CD14-positive monocyte (primary cell): ENCODE data around the gene FOXF2. TPM values are rescaled to one million over a fixed set of nuclear protein-coding genes. Genes with fewer than 3 reads are reported as not detected.

Experiments used
- DNase-seq, 3 donors: peaks; one replicate each; pipeline ENCODE4 v3.0.0-alpha.2; 2011 to 2022
- H2AFZ ChIP-seq: 2 replicates; pipeline ENCODE4 v1.6.0; 2012; ENCODE audit warnings: mild to moderate bottlenecking, low read depth, low read length, inconsistent platforms; ENCODE audit not compliant: insufficient read depth, poor library complexity, severe bottlenecking
- H3K27ac ChIP-seq, 2 donors: 1 replicate in 1 of 2; 2 replicates in 1 of 2; pipeline ENCODE4 v1.5.1; 2012 to 2013; ENCODE audit warnings: low read length in 2 of 2, control low read depth in 1 of 2, inconsistent platforms in 1 of 2, low read depth in 1 of 2, mild to moderate bottlenecking in 1 of 2
- H3K27me3 ChIP-seq, 2 donors: one replicate each; pipeline versions ENCODE4 v1.6.0 to v1.6.1; 2011 to 2013; ENCODE audit warnings: low read length in 2 of 2; ENCODE audit not compliant: control insufficient read depth in 2 of 2, insufficient read depth in 2 of 2
- H3K36me3 ChIP-seq, 2 donors: replicated peaks in 1 of 2; 1 replicate in 1 of 2; 2 replicates in 1 of 2; pipeline versions ENCODE4 v1.5.1 to v1.6.1; 2012 to 2013; ENCODE audit warnings: low read length in 2 of 2, control low read depth in 1 of 2, inconsistent platforms in 1 of 2, mild to moderate bottlenecking in 1 of 2; ENCODE audit not compliant: insufficient read depth in 2 of 2, control insufficient read depth in 1 of 2
- H3K4me1 ChIP-seq, 2 donors: 1 replicate in 1 of 2; 2 replicates in 1 of 2; pipeline versions ENCODE4 v1.5.1 to v1.6.1; 2012 to 2013; ENCODE audit warnings: low read length in 2 of 2, control low read depth in 1 of 2, inconsistent platforms in 1 of 2, mild to moderate bottlenecking in 1 of 2, moderate library complexity in 1 of 2; ENCODE audit not compliant: insufficient read depth in 2 of 2, control insufficient read depth in 1 of 2
- H3K4me2 ChIP-seq: replicated peaks from 2 replicates; pipeline ENCODE3; 2012; ENCODE audit warnings: low read length, moderate library complexity, mild to moderate bottlenecking; ENCODE audit not compliant: poor library complexity, severe bottlenecking; ENCODE audit errors: extremely low read depth
- H3K4me3 ChIP-seq, 3 experiments: fragments of 200-600 bp in 1 of 3; sonication (generic) in 1 of 3; replicated peaks in 1 of 3; 1 replicate in 2 of 3; 2 replicates in 1 of 3; pipeline ENCODE4 v1.5.1; 2011 to 2013; ENCODE audit warnings: low read length in 3 of 3, mild to moderate bottlenecking in 3 of 3, control low read depth in 2 of 3, low read depth in 2 of 3, inconsistent platforms in 1 of 3, moderate library complexity in 1 of 3
- H3K79me2 ChIP-seq: 2 replicates; pipeline ENCODE4 v1.6.0; 2012; ENCODE audit warnings: mild to moderate bottlenecking, control low read depth, inconsistent platforms, low read length, moderate library complexity; ENCODE audit not compliant: insufficient read depth
- H3K9ac ChIP-seq: 2 replicates; pipeline ENCODE4 v1.6.0; 2017; ENCODE audit warnings: low read length, mild to moderate bottlenecking; ENCODE audit not compliant: insufficient read depth, poor library complexity, severe bottlenecking
- H3K9me3 ChIP-seq, 2 donors: replicated peaks in 1 of 2; 1 replicate in 1 of 2; 2 replicates in 1 of 2; pipeline versions ENCODE4 v1.5.1 to v1.6.1; 2012 to 2013; ENCODE audit warnings: low read length in 2 of 2, control low read depth in 1 of 2; ENCODE audit not compliant: control insufficient read depth in 1 of 2, insufficient read depth in 1 of 2
- H4K20me1 ChIP-seq: 2 replicates; pipeline ENCODE4 v1.6.0; 2012; ENCODE audit warnings: mild to moderate bottlenecking, low read length, control low read depth, moderate library complexity; ENCODE audit not compliant: insufficient read depth
- H3K27ac Mint-ChIP-seq, 7 donors: one replicate each; pipeline ENCODE4 v1.8.0; 2020; ENCODE audit warnings: mild to moderate bottlenecking in 7 of 7, mixed read lengths in 7 of 7, moderate library complexity in 6 of 7, inconsistent platforms in 2 of 7
- H3K27me3 Mint-ChIP-seq, 3 donors: one replicate each; pipeline ENCODE4 v1.8.0; 2021 to 2022; ENCODE audit warnings: low read depth in 3 of 3, mild to moderate bottlenecking in 3 of 3, mixed read lengths in 3 of 3, moderate library complexity in 3 of 3, inconsistent platforms in 1 of 3
- H3K36me3 Mint-ChIP-seq, 2 donors: one replicate each; pipeline ENCODE4 v1.8.0; 2020; ENCODE audit warnings: mixed read lengths in 2 of 2, inconsistent platforms in 1 of 2, mild to moderate bottlenecking in 1 of 2
- H3K4me1 Mint-ChIP-seq: one replicate; pipeline ENCODE4 v1.8.0; 2020; ENCODE audit warnings: mild to moderate bottlenecking, mixed read lengths
- H3K4me3 Mint-ChIP-seq, 2 donors: one replicate each; pipeline ENCODE4 v1.8.0; 2020; ENCODE audit warnings: mild to moderate bottlenecking in 2 of 2, mixed read lengths in 2 of 2, moderate library complexity in 1 of 2
- H3K9me3 Mint-ChIP-seq, 7 donors: one replicate each; pipeline ENCODE4 v1.8.0; 2020 to 2022; ENCODE audit warnings: mixed read lengths in 7 of 7, mild to moderate bottlenecking in 6 of 7, moderate library complexity in 6 of 7, inconsistent platforms in 2 of 7
- CTCF ChIP-seq: fragments of 200-600 bp; IDR thresholded peaks from one replicate; pipeline ENCODE4 v1.8.0; 2022; ENCODE audit warnings: antibody characterized with exemption, mild to moderate bottlenecking
- WGBS: methylation state at CpG from one replicate; pipeline ENCODE4 v1.1.5; 2013; ENCODE audit warnings: missing lambda C conversion rate; ENCODE audit not compliant: insufficient coverage; 5-methylcytosine and 5-hydroxymethylcytosine counted together
- intact Hi-C, 2 donors: fragments of 100-400 bp; cut with micrococcal nuclease; formaldehyde crosslinking; loops; one replicate each; pipeline versions ENCODE4 v1.15.0 to v1.15.1; 2023
- polyA plus RNA-seq, 3 donors: library from polyadenylated mRNA; depleted of rRNA in 1 of 3; unstranded in 2 of 3; stranded (reverse) in 1 of 3; fragments of 300-500 nt in 2 of 3; fragments of >200 nt in 1 of 3; fragmentation: Illumina TruSeq in 2 of 3; gene quantifications; 1 replicate in 2 of 3; 2 replicates in 1 of 3; pipeline ENCODE4 v1.2.3, GENCODE V29; 2012 to 2021

The FOXF2 gene
- polyA plus RNA-seq, 3 donors = 0.03 TPM; not detected in 2

GRCh38 chr6:1415416-1416063 is 26.2 kb downstream of the FOXF2 start:
- H3K4me3 Mint-ChIP-seq = no peak overlapping the region
- Histone ChIP-seq H3K27me3 (peaks cover 0 to 9% of the 10 kb centered on the region in 2 donors), H3K79me2 (no peaks in the 10 kb centered on the region), H3K4me3 (no peak overlapping the region), H3K4me2 (no peak overlapping the region), H3K27ac (no peak overlapping the region), H3K36me3 (no peaks in the 10 kb centered on the region), H2AFZ (no peak overlapping the region), H4K20me1 (no peaks in the 10 kb centered on the region), H3K9me3 (no peaks in the 10 kb centered on the region), H3K4me1 (no peaks in the 10 kb centered on the region), H3K9ac (no peak overlapping the region)
- no peak for TF ChIP-seq CTCF
- WGBS = 100% methylated on average over 4 of the region's 10 CpGs
- peaks cover 0 to 4% (median 0%) of the 10 kb centered on the region in 7 donors for H3K9me3 Mint-ChIP-seq
- DNase-seq = no peak
- intact Hi-C loops = no loop called here
- no peak overlapping the region for H3K27ac Mint-ChIP-seq
- no peaks in the 10 kb centered on the region for H3K36me3 Mint-ChIP-seq
- H3K27me3 Mint-ChIP-seq = peaks cover 26 to 54% (median 29%) of the 10 kb centered on the region in 3 donors
- H3K4me1 Mint-ChIP-seq = no peaks in the 10 kb centered on the region

GRCh38 chr6:1416191-1416760 is 26.9 kb downstream of the FOXF2 start:
- WGBS = 65% methylated on average over 21 of the region's 21 CpGs
- Histone ChIP-seq H3K4me1 (no peaks in the 10 kb centered on the region), H3K4me3 (no peak overlapping the region), H3K9me3 (no peaks in the 10 kb centered on the region), H3K36me3 (no peaks in the 10 kb centered on the region), H3K9ac (no peak overlapping the region), H3K27me3 (peaks cover 0 to 9% of the 10 kb centered on the region in 2 donors), H2AFZ (no peak overlapping the region), H4K20me1 (no peaks in the 10 kb centered on the region), H3K79me2 (no peaks in the 10 kb centered on the region), H3K27ac (no peak overlapping the region), H3K4me2 (no peak overlapping the region)
- peaks cover 25 to 51% (median 29%) of the 10 kb centered on the region in 3 donors for H3K27me3 Mint-ChIP-seq
- intact Hi-C loops = no loop called here
- DNase-seq = no peak
- no peak for TF ChIP-seq CTCF
- no peaks in the 10 kb centered on the region for H3K36me3 Mint-ChIP-seq
- H3K4me1 Mint-ChIP-seq = no peaks in the 10 kb centered on the region
- no peak overlapping the region for H3K27ac Mint-ChIP-seq
- no peak overlapping the region for H3K4me3 Mint-ChIP-seq
- H3K9me3 Mint-ChIP-seq = peaks cover 0 to 9% (median 2%) of the 10 kb centered on the region in 7 donors
